GM23338 (cell line): ENCODE measurements around the gene ST3GAL4.
"Not testable (repeated sequence)": the region's sequence is repeated elsewhere in the genome, so short reads cannot be mapped to it uniquely, and the experiment has no call there.

Experiments
- CREB1 ChIP-seq: fragments of 250-450 bp; sonication (Bioruptor Pico); IDR thresholded peaks from 2 replicates; pipeline ENCODE4 v1.5.0; 2020; ENCODE audit warnings: low read depth, mild to moderate bottlenecking, moderate library complexity
- EZH2 ChIP-seq: fragments of 200-600 bp; sonication (generic); IDR thresholded peaks from one replicate; pipeline ENCODE4 v1.8.0; 2017; ENCODE audit warnings: antibody characterized with exemption, mild to moderate bottlenecking, low read depth; ENCODE audit not compliant: unreplicated experiment
- EZH2phosphoT487 ChIP-seq: fragments of 200-600 bp; sonication (generic); IDR thresholded peaks from one replicate; pipeline ENCODE4 v1.8.1; 2018; ENCODE audit warnings: antibody characterized with exemption; ENCODE audit not compliant: unreplicated experiment
- JUNB ChIP-seq: IDR thresholded peaks from one replicate; pipeline ENCODE4 v1.6.1; 2016; ENCODE audit warnings: antibody characterized with exemption; ENCODE audit not compliant: unreplicated experiment
- POLR2AphosphoS5 ChIP-seq: IDR thresholded peaks from 2 replicates; pipeline ENCODE4 v1.6.1; 2016; ENCODE audit warnings: antibody characterized with exemption, low read depth
- STAT1 ChIP-seq: IDR thresholded peaks from one replicate; pipeline ENCODE4 v1.6.1; 2016; ENCODE audit warnings: antibody characterized with exemption; ENCODE audit not compliant: unreplicated experiment
- ZNF331 ChIP-seq: fragments of 250-450 bp; sonication (Bioruptor Pico); IDR thresholded peaks from 2 replicates; pipeline ENCODE4 v1.5.0; 2020; ENCODE audit warnings: low read depth, mild to moderate bottlenecking, moderate library complexity
- TF ChIP-seq, protein P1 (sequence below), 2 experiments: fragments of 200-600 bp in 1 of 2; sonication (generic) in 1 of 2; conservative IDR thresholded peaks; 2 replicates each; pipeline versions ENCODE4 v1.5.1 to v1.6.1; 2016 to 2017; ENCODE audit warnings: antibody characterized with exemption in 2 of 2, low read depth in 2 of 2, mild to moderate bottlenecking in 2 of 2, moderate library complexity in 1 of 2
- TF ChIP-seq, protein P2 (sequence below): IDR thresholded peaks from one replicate; pipeline ENCODE4 v1.6.1; 2018; ENCODE audit warnings: antibody characterized with exemption; ENCODE audit not compliant: unreplicated experiment
- TF ChIP-seq, protein P3 (sequence below): IDR thresholded peaks from 2 replicates; pipeline ENCODE4 v1.6.1; 2016; ENCODE audit warnings: antibody characterized with exemption
- TF ChIP-seq, protein P4 (sequence below): fragments of 250-450 bp; sonication (Bioruptor Pico); IDR thresholded peaks from 2 replicates; pipeline ENCODE4 v1.5.0; 2020; ENCODE audit warnings: mild to moderate bottlenecking, moderate library complexity

DNA sequence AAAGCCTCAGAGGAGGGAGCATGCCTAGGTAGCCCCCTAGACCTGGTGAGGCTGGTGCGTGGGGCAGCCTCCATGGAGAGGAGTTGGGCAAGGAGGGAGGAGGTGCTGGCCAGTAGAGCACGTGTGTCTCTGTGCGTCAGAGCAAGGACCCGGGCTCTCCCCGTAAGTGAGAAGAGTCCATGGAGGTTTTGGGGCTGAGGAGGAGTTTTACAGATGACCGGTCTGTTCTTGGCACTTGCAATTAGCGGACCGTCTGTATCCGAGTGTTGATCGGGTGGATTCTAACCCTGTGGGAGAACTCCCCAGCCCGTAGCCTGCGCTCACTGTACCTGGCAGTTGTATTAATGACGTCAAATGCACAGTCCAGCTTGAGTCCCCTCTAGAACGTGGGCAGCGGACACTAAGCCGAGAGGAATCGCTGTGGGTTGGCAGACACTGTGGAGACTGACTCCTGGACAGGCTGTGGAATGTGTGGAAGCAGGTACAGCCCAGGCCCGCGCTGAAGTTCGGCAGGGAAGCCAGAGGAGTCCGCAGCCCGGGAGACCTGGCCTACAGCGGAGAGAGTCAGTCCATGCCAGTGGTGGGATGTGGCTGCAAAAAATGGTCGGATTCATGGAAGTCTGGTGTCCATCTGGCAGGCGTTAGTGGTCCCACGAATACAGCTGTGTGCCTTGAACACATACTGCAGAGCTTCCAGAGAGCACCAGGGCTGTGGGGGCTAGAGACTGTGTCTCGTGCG is 19.2 kb downstream of the ST3GAL4 start:
- TF ChIP-seq, protein P1, sequence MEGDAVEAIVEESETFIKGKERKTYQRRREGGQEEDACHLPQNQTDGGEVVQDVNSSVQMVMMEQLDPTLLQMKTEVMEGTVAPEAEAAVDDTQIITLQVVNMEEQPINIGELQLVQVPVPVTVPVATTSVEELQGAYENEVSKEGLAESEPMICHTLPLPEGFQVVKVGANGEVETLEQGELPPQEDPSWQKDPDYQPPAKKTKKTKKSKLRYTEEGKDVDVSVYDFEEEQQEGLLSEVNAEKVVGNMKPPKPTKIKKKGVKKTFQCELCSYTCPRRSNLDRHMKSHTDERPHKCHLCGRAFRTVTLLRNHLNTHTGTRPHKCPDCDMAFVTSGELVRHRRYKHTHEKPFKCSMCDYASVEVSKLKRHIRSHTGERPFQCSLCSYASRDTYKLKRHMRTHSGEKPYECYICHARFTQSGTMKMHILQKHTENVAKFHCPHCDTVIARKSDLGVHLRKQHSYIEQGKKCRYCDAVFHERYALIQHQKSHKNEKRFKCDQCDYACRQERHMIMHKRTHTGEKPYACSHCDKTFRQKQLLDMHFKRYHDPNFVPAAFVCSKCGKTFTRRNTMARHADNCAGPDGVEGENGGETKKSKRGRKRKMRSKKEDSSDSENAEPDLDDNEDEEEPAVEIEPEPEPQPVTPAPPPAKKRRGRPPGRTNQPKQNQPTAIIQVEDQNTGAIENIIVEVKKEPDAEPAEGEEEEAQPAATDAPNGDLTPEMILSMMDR (conservative IDR thresholded peaks at IDR 0.05; ENCODE audit: low read depth in 2 of 2) = not testable (repeated sequence)
- not testable (repeated sequence) for TF ChIP-seq POLR2AphosphoS5; EZH2; STAT1; ZNF331 (CRISPR knock-in tag); JUNB; EZH2phosphoT487; CREB1 (CRISPR knock-in tag)
- TF ChIP-seq, protein P2, sequence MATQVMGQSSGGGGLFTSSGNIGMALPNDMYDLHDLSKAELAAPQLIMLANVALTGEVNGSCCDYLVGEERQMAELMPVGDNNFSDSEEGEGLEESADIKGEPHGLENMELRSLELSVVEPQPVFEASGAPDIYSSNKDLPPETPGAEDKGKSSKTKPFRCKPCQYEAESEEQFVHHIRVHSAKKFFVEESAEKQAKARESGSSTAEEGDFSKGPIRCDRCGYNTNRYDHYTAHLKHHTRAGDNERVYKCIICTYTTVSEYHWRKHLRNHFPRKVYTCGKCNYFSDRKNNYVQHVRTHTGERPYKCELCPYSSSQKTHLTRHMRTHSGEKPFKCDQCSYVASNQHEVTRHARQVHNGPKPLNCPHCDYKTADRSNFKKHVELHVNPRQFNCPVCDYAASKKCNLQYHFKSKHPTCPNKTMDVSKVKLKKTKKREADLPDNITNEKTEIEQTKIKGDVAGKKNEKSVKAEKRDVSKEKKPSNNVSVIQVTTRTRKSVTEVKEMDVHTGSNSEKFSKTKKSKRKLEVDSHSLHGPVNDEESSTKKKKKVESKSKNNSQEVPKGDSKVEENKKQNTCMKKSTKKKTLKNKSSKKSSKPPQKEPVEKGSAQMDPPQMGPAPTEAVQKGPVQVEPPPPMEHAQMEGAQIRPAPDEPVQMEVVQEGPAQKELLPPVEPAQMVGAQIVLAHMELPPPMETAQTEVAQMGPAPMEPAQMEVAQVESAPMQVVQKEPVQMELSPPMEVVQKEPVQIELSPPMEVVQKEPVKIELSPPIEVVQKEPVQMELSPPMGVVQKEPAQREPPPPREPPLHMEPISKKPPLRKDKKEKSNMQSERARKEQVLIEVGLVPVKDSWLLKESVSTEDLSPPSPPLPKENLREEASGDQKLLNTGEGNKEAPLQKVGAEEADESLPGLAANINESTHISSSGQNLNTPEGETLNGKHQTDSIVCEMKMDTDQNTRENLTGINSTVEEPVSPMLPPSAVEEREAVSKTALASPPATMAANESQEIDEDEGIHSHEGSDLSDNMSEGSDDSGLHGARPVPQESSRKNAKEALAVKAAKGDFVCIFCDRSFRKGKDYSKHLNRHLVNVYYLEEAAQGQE = not testable (repeated sequence)
- TF ChIP-seq, protein P3, sequence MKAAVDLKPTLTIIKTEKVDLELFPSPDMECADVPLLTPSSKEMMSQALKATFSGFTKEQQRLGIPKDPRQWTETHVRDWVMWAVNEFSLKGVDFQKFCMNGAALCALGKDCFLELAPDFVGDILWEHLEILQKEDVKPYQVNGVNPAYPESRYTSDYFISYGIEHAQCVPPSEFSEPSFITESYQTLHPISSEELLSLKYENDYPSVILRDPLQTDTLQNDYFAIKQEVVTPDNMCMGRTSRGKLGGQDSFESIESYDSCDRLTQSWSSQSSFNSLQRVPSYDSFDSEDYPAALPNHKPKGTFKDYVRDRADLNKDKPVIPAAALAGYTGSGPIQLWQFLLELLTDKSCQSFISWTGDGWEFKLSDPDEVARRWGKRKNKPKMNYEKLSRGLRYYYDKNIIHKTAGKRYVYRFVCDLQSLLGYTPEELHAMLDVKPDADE = not testable (repeated sequence)
- TF ChIP-seq, protein P4, sequence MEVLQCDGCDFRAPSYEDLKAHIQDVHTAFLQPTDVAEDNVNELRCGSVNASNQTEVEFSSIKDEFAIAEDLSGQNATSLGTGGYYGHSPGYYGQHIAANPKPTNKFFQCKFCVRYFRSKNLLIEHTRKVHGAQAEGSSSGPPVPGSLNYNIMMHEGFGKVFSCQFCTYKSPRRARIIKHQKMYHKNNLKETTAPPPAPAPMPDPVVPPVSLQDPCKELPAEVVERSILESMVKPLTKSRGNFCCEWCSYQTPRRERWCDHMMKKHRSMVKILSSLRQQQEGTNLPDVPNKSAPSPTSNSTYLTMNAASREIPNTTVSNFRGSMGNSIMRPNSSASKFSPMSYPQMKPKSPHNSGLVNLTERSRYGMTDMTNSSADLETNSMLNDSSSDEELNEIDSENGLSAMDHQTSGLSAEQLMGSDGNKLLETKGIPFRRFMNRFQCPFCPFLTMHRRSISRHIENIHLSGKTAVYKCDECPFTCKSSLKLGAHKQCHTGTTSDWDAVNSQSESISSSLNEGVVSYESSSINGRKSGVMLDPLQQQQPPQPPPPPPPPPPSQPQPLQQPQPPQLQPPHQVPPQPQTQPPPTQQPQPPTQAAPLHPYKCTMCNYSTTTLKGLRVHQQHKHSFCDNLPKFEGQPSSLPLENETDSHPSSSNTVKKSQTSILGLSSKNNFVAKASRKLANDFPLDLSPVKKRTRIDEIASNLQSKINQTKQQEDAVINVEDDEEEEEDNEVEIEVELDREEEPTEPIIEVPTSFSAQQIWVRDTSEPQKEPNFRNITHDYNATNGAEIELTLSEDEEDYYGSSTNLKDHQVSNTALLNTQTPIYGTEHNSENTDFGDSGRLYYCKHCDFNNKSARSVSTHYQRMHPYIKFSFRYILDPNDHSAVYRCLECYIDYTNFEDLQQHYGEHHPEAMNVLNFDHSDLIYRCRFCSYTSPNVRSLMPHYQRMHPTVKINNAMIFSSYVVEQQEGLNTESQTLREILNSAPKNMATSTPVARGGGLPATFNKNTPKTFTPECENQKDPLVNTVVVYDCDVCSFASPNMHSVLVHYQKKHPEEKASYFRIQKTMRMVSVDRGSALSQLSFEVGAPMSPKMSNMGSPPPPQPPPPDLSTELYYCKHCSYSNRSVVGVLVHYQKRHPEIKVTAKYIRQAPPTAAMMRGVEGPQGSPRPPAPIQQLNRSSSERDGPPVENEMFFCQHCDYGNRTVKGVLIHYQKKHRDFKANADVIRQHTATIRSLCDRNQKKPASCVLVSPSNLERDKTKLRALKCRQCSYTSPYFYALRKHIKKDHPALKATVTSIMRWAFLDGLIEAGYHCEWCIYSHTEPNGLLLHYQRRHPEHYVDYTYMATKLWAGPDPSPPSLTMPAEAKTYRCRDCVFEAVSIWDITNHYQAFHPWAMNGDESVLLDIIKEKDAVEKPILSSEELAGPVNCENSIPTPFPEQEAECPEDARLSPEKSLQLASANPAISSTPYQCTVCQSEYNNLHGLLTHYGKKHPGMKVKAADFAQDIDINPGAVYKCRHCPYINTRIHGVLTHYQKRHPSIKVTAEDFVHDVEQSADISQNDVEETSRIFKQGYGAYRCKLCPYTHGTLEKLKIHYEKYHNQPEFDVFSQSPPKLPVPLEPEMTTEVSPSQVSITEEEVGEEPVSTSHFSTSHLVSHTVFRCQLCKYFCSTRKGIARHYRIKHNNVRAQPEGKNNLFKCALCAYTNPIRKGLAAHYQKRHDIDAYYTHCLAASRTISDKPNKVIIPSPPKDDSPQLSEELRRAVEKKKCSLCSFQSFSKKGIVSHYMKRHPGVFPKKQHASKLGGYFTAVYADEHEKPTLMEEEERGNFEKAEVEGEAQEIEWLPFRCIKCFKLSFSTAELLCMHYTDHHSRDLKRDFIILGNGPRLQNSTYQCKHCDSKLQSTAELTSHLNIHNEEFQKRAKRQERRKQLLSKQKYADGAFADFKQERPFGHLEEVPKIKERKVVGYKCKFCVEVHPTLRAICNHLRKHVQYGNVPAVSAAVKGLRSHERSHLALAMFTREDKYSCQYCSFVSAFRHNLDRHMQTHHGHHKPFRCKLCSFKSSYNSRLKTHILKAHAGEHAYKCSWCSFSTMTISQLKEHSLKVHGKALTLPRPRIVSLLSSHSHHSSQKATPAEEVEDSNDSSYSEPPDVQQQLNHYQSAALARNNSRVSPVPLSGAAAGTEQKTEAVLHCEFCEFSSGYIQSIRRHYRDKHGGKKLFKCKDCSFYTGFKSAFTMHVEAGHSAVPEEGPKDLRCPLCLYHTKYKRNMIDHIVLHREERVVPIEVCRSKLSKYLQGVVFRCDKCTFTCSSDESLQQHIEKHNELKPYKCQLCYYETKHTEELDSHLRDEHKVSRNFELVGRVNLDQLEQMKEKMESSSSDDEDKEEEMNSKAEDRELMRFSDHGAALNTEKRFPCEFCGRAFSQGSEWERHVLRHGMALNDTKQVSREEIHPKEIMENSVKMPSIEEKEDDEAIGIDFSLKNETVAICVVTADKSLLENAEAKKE (CRISPR knock-in tag) = not testable (repeated sequence)
